ENCODE results near the gene RTN4R. TPM values are rescaled to one million over a fixed set of nuclear protein-coding genes. Genes with fewer than 3 reads are reported as not detected.

Gene RTN4R
- total RNA-seq, 2 donors from 2014 or later, result 0.48 to 0.78 TPM

- H3K36me3 Mint-ChIP-seq, result no peaks in the 10 kb centered on the region
- H3K9me3 Mint-ChIP-seq, result no peaks in the 10 kb centered on the region
- H3K27ac Mint-ChIP-seq, result peak overlapping the region in 1 of 2 donors; percentile 59
- peaks cover 0 to 7% of the 10 kb centered on the region in 2 donors for H3K4me1 Mint-ChIP-seq (ENCODE audit: low read depth in 2 of 2)
- no peak overlapping the region for H3K4me3 Mint-ChIP-seq
- H3K27me3 Mint-ChIP-seq, result no peaks in the 10 kb centered on the region
- DNase-seq (ENCODE audit: low spot score), result no peak
- no peak for ATAC-seq
Measured at GRCh38 chr22:20236052-20236717, 31.9 kb downstream of the RTN4R start.

GRCh38 chr22:20235389-20235991 is 32.6 kb downstream of the RTN4R start:
- H3K4me1 Mint-ChIP-seq (ENCODE audit: low read depth in 2 of 2), result peaks cover 0 to 4% of the 10 kb centered on the region in 2 donors
- H3K4me3 Mint-ChIP-seq, result no peak overlapping the region
- ATAC-seq (no peak), DNase-seq (ENCODE audit: low spot score) (no peak)
- no peak overlapping the region for H3K27ac Mint-ChIP-seq
- H3K27me3 Mint-ChIP-seq, result no peaks in the 10 kb centered on the region
- no peaks in the 10 kb centered on the region for H3K36me3 Mint-ChIP-seq
- no peaks in the 10 kb centered on the region for H3K9me3 Mint-ChIP-seq

- Mint-ChIP-seq H3K36me3 (no peaks in the 10 kb centered on the region), H3K4me1 (ENCODE audit: low read depth in 2 of 2) (peaks cover 0 to 4% of the 10 kb centered on the region in 2 donors), H3K4me3 (no peak overlapping the region), H3K27ac (no peak overlapping the region), H3K9me3 (no peaks in the 10 kb centered on the region), H3K27me3 (no peaks in the 10 kb centered on the region)
- ATAC-seq (no peak), DNase-seq (ENCODE audit: low spot score) (no peak)
Measured at GRCh38 chr22:20234760-20235388, 33.2 kb downstream of the RTN4R start.

GRCh38 chr22:20234314-20234682 is 33.8 kb downstream of the RTN4R start:
- no peak overlapping the region for H3K27ac Mint-ChIP-seq
- peaks cover 0 to under 1% of the 10 kb centered on the region in 2 donors for H3K4me1 Mint-ChIP-seq (ENCODE audit: low read depth in 2 of 2)
- no peak overlapping the region for H3K4me3 Mint-ChIP-seq
- DNase-seq (ENCODE audit: low spot score) (no peak), ATAC-seq (no peak)
- H3K27me3 Mint-ChIP-seq, result no peaks in the 10 kb centered on the region
- H3K36me3 Mint-ChIP-seq, result no peaks in the 10 kb centered on the region
- H3K9me3 Mint-ChIP-seq, result no peaks in the 10 kb centered on the region

- H3K4me1 Mint-ChIP-seq (ENCODE audit: low read depth in 2 of 2), result no peaks in the 10 kb centered on the region
- ATAC-seq (no peak), DNase-seq (ENCODE audit: low spot score) (no peak)
- H3K4me3 Mint-ChIP-seq, result no peak overlapping the region
- no peak overlapping the region for H3K27ac Mint-ChIP-seq
- H3K27me3 Mint-ChIP-seq, result no peaks in the 10 kb centered on the region
- no peaks in the 10 kb centered on the region for H3K36me3 Mint-ChIP-seq
- no peaks in the 10 kb centered on the region for H3K9me3 Mint-ChIP-seq
Measured at GRCh38 chr22:20233351-20234313, 34.5 kb downstream of the RTN4R start.

GRCh38 chr22:20232781-20233180 is 35.3 kb downstream of the RTN4R start:
- Mint-ChIP-seq H3K4me1 (ENCODE audit: low read depth in 2 of 2) (no peaks in the 10 kb centered on the region), H3K36me3 (no peaks in the 10 kb centered on the region), H3K9me3 (no peaks in the 10 kb centered on the region), H3K4me3 (no peak overlapping the region), H3K27ac (no peak overlapping the region), H3K27me3 (no peaks in the 10 kb centered on the region)
- no peak for ATAC-seq
- no peak for DNase-seq (ENCODE audit: low spot score)

GRCh38 chr22:20232237-20232598 is 35.9 kb downstream of the RTN4R start:
- DNase-seq (ENCODE audit: low spot score) (no peak), ATAC-seq (no peak)
- Mint-ChIP-seq H3K27me3 (no peaks in the 10 kb centered on the region), H3K27ac (no peak overlapping the region), H3K4me1 (ENCODE audit: low read depth in 2 of 2) (no peaks in the 10 kb centered on the region), H3K9me3 (no peaks in the 10 kb centered on the region), H3K4me3 (no peak overlapping the region), H3K36me3 (no peaks in the 10 kb centered on the region)

- no peaks in the 10 kb centered on the region for H3K9me3 Mint-ChIP-seq
- DNase-seq (ENCODE audit: low spot score) (no peak), ATAC-seq (no peak)
- no peaks in the 10 kb centered on the region for H3K4me1 Mint-ChIP-seq (ENCODE audit: low read depth in 2 of 2)
- H3K27me3 Mint-ChIP-seq, result no peaks in the 10 kb centered on the region
- no peak overlapping the region for H3K4me3 Mint-ChIP-seq
- no peak overlapping the region for H3K27ac Mint-ChIP-seq
- no peaks in the 10 kb centered on the region for H3K36me3 Mint-ChIP-seq
Measured at GRCh38 chr22:20231514-20232236, 36.4 kb downstream of the RTN4R start.

- H3K4me3 Mint-ChIP-seq, result no peak overlapping the region
- H3K9me3 Mint-ChIP-seq, result no peaks in the 10 kb centered on the region
- H3K27me3 Mint-ChIP-seq, result no peaks in the 10 kb centered on the region
- H3K4me1 Mint-ChIP-seq (ENCODE audit: low read depth in 2 of 2), result no peaks in the 10 kb centered on the region
- DNase-seq (ENCODE audit: low spot score) (no peak), ATAC-seq (no peak)
- no peak overlapping the region for H3K27ac Mint-ChIP-seq
- H3K36me3 Mint-ChIP-seq, result no peaks in the 10 kb centered on the region
Measured at GRCh38 chr22:20230777-20231420, 37.2 kb downstream of the RTN4R start.

- Mint-ChIP-seq H3K9me3 (peaks cover 4% of the 10 kb centered on the region), H3K27ac (no peak overlapping the region), H3K4me3 (no peak overlapping the region), H3K27me3 (no peaks in the 10 kb centered on the region), H3K36me3 (no peaks in the 10 kb centered on the region), H3K4me1 (ENCODE audit: low read depth in 2 of 2) (peaks cover 4 to 5% of the 10 kb centered on the region in 2 donors)
- ATAC-seq (no peak), DNase-seq (ENCODE audit: low spot score) (no peak)
Measured at GRCh38 chr22:20229916-20230775, 38.0 kb downstream of the RTN4R start.

- ATAC-seq (no peak), DNase-seq (ENCODE audit: low spot score) (no peak)
- no peaks in the 10 kb centered on the region for H3K36me3 Mint-ChIP-seq
- H3K27ac Mint-ChIP-seq, result no peak overlapping the region
- no peak overlapping the region for H3K4me3 Mint-ChIP-seq
- peaks cover 10 to 11% of the 10 kb centered on the region in 2 donors for H3K4me1 Mint-ChIP-seq (ENCODE audit: low read depth in 2 of 2)
- H3K27me3 Mint-ChIP-seq, result no peaks in the 10 kb centered on the region
- H3K9me3 Mint-ChIP-seq, result peaks cover 9% of the 10 kb centered on the region
Measured at GRCh38 chr22:20228939-20229272, 39.2 kb downstream of the RTN4R start.
